ENCODE measurements around the gene PPFIA2. TPM values are rescaled to one million over a fixed set of nuclear protein-coding genes. Genes with fewer than 3 reads are reported as not detected.

Gene PPFIA2
- total RNA-seq, 1 donor from 2014 or later: 1.0 TPM

DNA sequence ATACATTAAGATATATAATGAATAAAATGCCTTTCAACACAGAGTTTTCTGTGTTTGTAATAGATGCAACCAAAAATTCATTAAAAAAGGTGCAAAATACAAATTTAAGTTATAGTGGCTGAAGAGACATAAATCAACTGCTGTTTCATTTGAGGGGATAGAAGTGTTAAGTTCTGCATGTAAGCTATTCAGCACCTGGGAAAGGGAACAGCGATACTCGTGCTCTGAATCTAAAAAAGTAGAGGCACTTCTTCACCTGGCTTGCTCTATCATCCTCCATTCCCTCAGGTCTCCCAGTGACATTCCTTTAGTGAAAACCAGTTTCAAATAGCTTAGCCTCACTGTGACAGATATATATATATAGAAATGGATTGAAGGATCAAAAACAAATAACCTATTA, 458.7 kb downstream of the PPFIA2 start:
- Histone ChIP-seq H3K9me3 (ENCODE audit: control insufficient read depth in 3 of 3, low read length in 3 of 3) (no peaks in the 10 kb centered on the region), H3K27ac (ENCODE audit: low read depth, low read length) (no peak overlapping the region), H3K36me3 (ENCODE audit: control insufficient read depth in 3 of 3, insufficient read depth in 3 of 3, low read length in 3 of 3) (no peaks in the 10 kb centered on the region), H3K27me3 (ENCODE audit: control insufficient read depth in 3 of 3, insufficient read depth in 3 of 3, low read length in 3 of 3) (no peaks in the 10 kb centered on the region), H3K4me3 (ENCODE audit: low read length in 3 of 3) (no peak overlapping the region), H3K9ac (ENCODE audit: low read depth in 1 of 3, low read length in 3 of 3) (no peak overlapping the region), H3K4me1 (ENCODE audit: control insufficient read depth in 3 of 3, insufficient read depth in 3 of 3, low read length in 3 of 3) (no peaks in the 10 kb centered on the region)

- no peak overlapping the region for H3K9ac ChIP-seq (ENCODE audit: low read depth in 1 of 3, low read length in 3 of 3)
- H3K27me3 ChIP-seq (ENCODE audit: control insufficient read depth in 3 of 3, insufficient read depth in 3 of 3, low read length in 3 of 3): no peaks in the 10 kb centered on the region
- H3K4me1 ChIP-seq (ENCODE audit: control insufficient read depth in 3 of 3, insufficient read depth in 3 of 3, low read length in 3 of 3): no peaks in the 10 kb centered on the region
- no peak overlapping the region for H3K27ac ChIP-seq (ENCODE audit: low read depth, low read length)
- no peaks in the 10 kb centered on the region for H3K9me3 ChIP-seq (ENCODE audit: control insufficient read depth in 3 of 3, low read length in 3 of 3)
- no peaks in the 10 kb centered on the region for H3K36me3 ChIP-seq (ENCODE audit: control insufficient read depth in 3 of 3, insufficient read depth in 3 of 3, low read length in 3 of 3)
- no peak overlapping the region for H3K4me3 ChIP-seq (ENCODE audit: low read length in 3 of 3)
Observed at GRCh38 chr12:81297601-81298000, 461.5 kb downstream of the PPFIA2 start.

DNA sequence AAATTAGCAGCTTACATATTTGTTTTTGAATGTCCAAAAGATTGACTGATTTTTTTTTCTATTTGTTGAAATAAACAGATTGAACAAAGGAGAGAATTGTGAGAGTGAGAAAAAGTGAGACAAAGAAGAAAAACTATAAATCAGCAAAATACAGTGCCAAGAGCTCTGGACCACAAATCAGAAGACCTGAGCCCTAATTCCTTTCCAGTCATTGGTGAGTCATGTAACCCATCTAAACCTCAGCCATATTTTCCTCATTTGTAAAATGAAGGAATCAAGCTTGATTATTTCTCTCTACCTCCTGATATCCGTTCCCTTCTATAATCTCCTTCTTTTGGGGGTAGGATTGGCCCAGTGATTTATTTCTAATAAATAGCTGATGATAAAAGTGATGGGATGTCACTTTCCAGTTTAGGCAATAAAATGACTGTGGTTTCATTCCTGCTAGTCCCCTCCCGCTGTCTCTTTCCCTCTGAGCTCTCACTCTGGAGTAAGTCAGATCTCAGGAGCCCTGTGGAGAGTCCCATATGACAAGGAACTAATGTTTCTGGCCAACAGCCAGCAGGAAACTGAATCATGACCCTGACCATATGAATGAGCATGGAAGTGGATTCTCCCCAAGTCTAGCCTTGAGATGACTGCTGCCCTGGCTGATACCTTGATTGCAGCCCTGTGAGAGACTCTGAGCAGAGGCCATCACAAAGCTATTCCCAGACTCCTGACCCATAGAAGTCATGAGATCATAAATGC, 462.4 kb downstream of the PPFIA2 start:
- H3K27me3 ChIP-seq (ENCODE audit: control insufficient read depth in 3 of 3, insufficient read depth in 3 of 3, low read length in 3 of 3): no peaks in the 10 kb centered on the region
- no peak overlapping the region for H3K27ac ChIP-seq (ENCODE audit: low read depth, low read length)
- no peaks in the 10 kb centered on the region for H3K9me3 ChIP-seq (ENCODE audit: control insufficient read depth in 3 of 3, low read length in 3 of 3)

GRCh38 chr12:81295251-81295650, 463.9 kb downstream of the PPFIA2 start:
- Histone ChIP-seq H3K27ac (ENCODE audit: low read depth, low read length) (no peak overlapping the region), H3K9me3 (ENCODE audit: control insufficient read depth in 3 of 3, low read length in 3 of 3) (no peaks in the 10 kb centered on the region), H3K36me3 (ENCODE audit: control insufficient read depth in 3 of 3, insufficient read depth in 3 of 3, low read length in 3 of 3) (no peaks in the 10 kb centered on the region), H3K27me3 (ENCODE audit: control insufficient read depth in 3 of 3, insufficient read depth in 3 of 3, low read length in 3 of 3) (no peaks in the 10 kb centered on the region), H3K9ac (ENCODE audit: low read depth in 1 of 3, low read length in 3 of 3) (no peak overlapping the region), H3K4me3 (ENCODE audit: low read length in 3 of 3) (no peak overlapping the region), H3K4me1 (ENCODE audit: control insufficient read depth in 3 of 3, insufficient read depth in 3 of 3, low read length in 3 of 3) (no peaks in the 10 kb centered on the region)

More for the DNA sequence above, 462.4 kb downstream of the PPFIA2 start:
- H3K4me3 ChIP-seq (ENCODE audit: low read length in 3 of 3): no peak overlapping the region
- H3K9ac ChIP-seq (ENCODE audit: low read depth in 1 of 3, low read length in 3 of 3): no peak overlapping the region
- no peaks in the 10 kb centered on the region for H3K4me1 ChIP-seq (ENCODE audit: control insufficient read depth in 3 of 3, insufficient read depth in 3 of 3, low read length in 3 of 3)
- no peaks in the 10 kb centered on the region for H3K36me3 ChIP-seq (ENCODE audit: control insufficient read depth in 3 of 3, insufficient read depth in 3 of 3, low read length in 3 of 3)

DNA sequence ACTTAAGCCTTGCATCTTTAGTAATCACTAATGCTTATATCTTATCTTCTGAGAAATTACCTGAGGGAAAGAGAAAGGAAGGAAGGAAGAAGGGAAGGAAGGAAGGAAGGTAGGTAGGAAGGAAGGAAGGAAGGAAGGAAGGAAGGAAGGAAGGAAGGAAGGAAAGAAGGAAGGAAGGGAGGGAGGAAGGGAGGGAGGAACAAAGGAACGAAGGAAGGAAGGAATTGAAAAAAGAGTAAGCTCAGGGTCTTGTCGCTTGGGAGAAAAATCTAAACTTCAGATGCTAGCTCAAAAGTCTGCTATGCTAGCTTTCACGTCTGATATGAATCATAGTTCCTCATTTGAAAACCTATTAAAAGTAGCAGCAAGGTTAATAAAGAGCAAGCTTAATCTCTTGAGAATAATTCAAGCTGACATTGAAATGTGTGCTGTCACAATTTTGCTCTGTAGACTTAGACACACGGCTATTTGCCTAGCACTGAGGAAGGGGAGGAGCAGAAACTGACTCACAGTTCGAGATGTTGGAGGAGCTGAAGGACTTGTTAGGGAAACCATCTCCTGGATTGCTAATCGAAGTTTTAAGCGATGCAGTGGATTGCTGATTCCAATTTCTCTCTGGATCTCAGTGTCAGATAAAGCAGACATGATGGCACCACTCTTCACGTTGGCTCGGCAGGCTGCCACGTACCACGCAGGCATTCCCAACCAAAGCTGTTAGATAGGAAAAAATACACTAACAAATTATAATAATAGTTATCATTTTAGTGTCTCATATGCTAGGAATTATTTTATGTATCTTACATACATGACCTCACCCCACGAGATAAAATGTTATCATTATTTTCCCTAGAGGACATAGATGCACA, 464.6 kb downstream of the PPFIA2 start:
- Histone ChIP-seq H3K27ac (ENCODE audit: low read depth, low read length) (no peak overlapping the region), H3K4me1 (ENCODE audit: control insufficient read depth in 3 of 3, insufficient read depth in 3 of 3, low read length in 3 of 3) (no peaks in the 10 kb centered on the region), H3K9ac (ENCODE audit: low read depth in 1 of 3, low read length in 3 of 3) (no peak overlapping the region), H3K4me3 (ENCODE audit: low read length in 3 of 3) (no peak overlapping the region), H3K27me3 (ENCODE audit: control insufficient read depth in 3 of 3, insufficient read depth in 3 of 3, low read length in 3 of 3) (no peaks in the 10 kb centered on the region), H3K36me3 (ENCODE audit: control insufficient read depth in 3 of 3, insufficient read depth in 3 of 3, low read length in 3 of 3) (no peaks in the 10 kb centered on the region), H3K9me3 (ENCODE audit: control insufficient read depth in 3 of 3, low read length in 3 of 3) (no peaks in the 10 kb centered on the region)

GRCh38 chr12:81288651-81289050, 470.5 kb downstream of the PPFIA2 start:
- Histone ChIP-seq H3K36me3 (ENCODE audit: control insufficient read depth in 3 of 3, insufficient read depth in 3 of 3, low read length in 3 of 3) (no peaks in the 10 kb centered on the region), H3K4me1 (ENCODE audit: control insufficient read depth in 3 of 3, insufficient read depth in 3 of 3, low read length in 3 of 3) (no peaks in the 10 kb centered on the region), H3K4me3 (ENCODE audit: low read length in 3 of 3) (no peak overlapping the region), H3K27ac (ENCODE audit: low read depth, low read length) (no peak overlapping the region), H3K27me3 (ENCODE audit: control insufficient read depth in 3 of 3, insufficient read depth in 3 of 3, low read length in 3 of 3) (no peaks in the 10 kb centered on the region), H3K9me3 (ENCODE audit: control insufficient read depth in 3 of 3, low read length in 3 of 3) (no peaks in the 10 kb centered on the region), H3K9ac (ENCODE audit: low read depth in 1 of 3, low read length in 3 of 3) (no peak overlapping the region)

- no peaks in the 10 kb centered on the region for H3K4me1 ChIP-seq (ENCODE audit: control insufficient read depth in 3 of 3, insufficient read depth in 3 of 3, low read length in 3 of 3)
- no peaks in the 10 kb centered on the region for H3K36me3 ChIP-seq (ENCODE audit: control insufficient read depth in 3 of 3, insufficient read depth in 3 of 3, low read length in 3 of 3)
- no peaks in the 10 kb centered on the region for H3K9me3 ChIP-seq (ENCODE audit: control insufficient read depth in 3 of 3, low read length in 3 of 3)
- H3K27ac ChIP-seq (ENCODE audit: low read depth, low read length): no peak overlapping the region
- H3K4me3 ChIP-seq (ENCODE audit: low read length in 3 of 3): no peak overlapping the region
- no peak overlapping the region for H3K9ac ChIP-seq (ENCODE audit: low read depth in 1 of 3, low read length in 3 of 3)
- H3K27me3 ChIP-seq (ENCODE audit: control insufficient read depth in 3 of 3, insufficient read depth in 3 of 3, low read length in 3 of 3): no peaks in the 10 kb centered on the region
Observed at GRCh38 chr12:81284137-81284536, 475.0 kb downstream of the PPFIA2 start.

- no peak overlapping the region for H3K9ac ChIP-seq (ENCODE audit: low read depth in 1 of 3, low read length in 3 of 3)
- no peaks in the 10 kb centered on the region for H3K36me3 ChIP-seq (ENCODE audit: control insufficient read depth in 3 of 3, insufficient read depth in 3 of 3, low read length in 3 of 3)
- no peaks in the 10 kb centered on the region for H3K4me1 ChIP-seq (ENCODE audit: control insufficient read depth in 3 of 3, insufficient read depth in 3 of 3, low read length in 3 of 3)
- no peaks in the 10 kb centered on the region for H3K9me3 ChIP-seq (ENCODE audit: control insufficient read depth in 3 of 3, low read length in 3 of 3)
- H3K27ac ChIP-seq (ENCODE audit: low read depth, low read length): no peak overlapping the region
- H3K4me3 ChIP-seq (ENCODE audit: low read length in 3 of 3): no peak overlapping the region
- H3K27me3 ChIP-seq (ENCODE audit: control insufficient read depth in 3 of 3, insufficient read depth in 3 of 3, low read length in 3 of 3): no peaks in the 10 kb centered on the region
Observed at GRCh38 chr12:81274637-81275529, 484.3 kb downstream of the PPFIA2 start.

- Histone ChIP-seq H3K9ac (ENCODE audit: low read depth in 1 of 3, low read length in 3 of 3) (no peak overlapping the region), H3K36me3 (ENCODE audit: control insufficient read depth in 3 of 3, insufficient read depth in 3 of 3, low read length in 3 of 3) (no peaks in the 10 kb centered on the region), H3K4me1 (ENCODE audit: control insufficient read depth in 3 of 3, insufficient read depth in 3 of 3, low read length in 3 of 3) (no peaks in the 10 kb centered on the region), H3K4me3 (ENCODE audit: low read length in 3 of 3) (no peak overlapping the region), H3K27me3 (ENCODE audit: control insufficient read depth in 3 of 3, insufficient read depth in 3 of 3, low read length in 3 of 3) (no peaks in the 10 kb centered on the region), H3K9me3 (ENCODE audit: control insufficient read depth in 3 of 3, low read length in 3 of 3) (no peaks in the 10 kb centered on the region), H3K27ac (ENCODE audit: low read depth, low read length) (no peak overlapping the region)
Observed at GRCh38 chr12:81270385-81270784, 488.8 kb downstream of the PPFIA2 start.
